GM19043 (cell line): ENCODE data around the gene DDX39A.
"Not testable (repeated sequence)": the region's sequence is repeated elsewhere in the genome, so short reads cannot be mapped to it uniquely, and the experiment has no call there.

Source experiments
- ATAC-seq: cut with Tn5 transposase; IDR thresholded peaks from one replicate; pipeline ENCODE4 v1.9.1; 2021; ENCODE audit warnings: low read depth; ENCODE audit not compliant: unreplicated experiment

The DDX39A gene

DNA sequence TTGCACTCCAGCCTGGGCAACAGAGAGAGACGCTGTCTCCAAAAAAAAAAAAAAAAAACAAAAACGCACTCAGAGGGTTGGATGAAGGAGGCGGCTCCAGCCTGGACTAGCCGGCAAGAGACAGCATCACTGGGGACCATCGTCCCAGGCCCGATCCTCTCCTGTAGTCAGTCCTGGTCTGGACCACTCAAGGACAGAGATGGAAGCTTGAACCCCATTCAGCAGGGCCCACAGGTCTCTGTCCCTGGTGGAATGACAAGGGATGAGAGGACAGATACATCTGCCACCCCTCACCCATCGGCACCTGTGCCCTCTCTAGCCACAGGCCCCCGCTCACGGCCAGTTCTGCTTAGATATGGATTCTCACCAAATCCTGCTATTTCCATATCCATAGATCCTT is 23.9 kb downstream of the DDX39A start:
- no peak for ATAC-seq

DNA sequence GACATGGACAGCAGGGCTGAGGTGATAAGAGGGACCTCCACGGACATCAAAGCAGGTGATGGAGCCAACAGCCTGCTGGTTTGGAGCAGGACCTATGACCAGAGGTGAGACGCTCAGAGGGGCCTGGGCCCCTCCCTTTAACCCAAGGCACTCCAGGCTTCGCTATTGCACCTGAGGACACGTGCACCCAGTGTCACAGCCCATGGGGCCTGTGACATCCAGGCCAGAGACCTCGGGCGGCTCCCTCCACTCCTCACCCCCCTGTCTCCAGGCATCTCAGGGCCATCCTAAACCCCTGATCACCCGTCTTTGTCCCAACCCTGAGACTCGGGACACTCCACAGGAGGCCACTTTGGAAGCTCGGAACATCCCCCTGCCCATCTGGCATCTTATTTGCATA is 25.0 kb downstream of the DDX39A start:
- no peak for ATAC-seq

DNA sequence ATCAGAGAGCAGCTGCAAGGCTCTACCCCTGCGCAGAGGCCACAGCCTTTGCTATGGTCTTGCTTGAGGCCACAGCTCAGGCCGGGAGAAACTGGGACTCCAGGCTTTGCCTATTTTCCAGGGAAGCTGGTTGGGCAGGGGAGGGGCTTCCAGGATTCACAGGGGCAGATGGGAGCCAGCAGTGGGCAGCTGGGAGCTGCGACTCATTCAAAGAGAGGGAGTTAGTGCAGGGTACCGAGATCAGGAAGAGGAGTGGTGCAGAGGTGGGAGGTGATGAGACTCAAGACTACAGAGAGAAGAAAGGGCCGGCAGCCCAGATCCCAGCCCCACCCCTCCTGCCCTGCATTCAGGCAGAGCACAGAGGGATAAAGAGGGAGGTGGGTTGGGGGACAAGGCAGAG is 25.8 kb downstream of the DDX39A start:
- ATAC-seq = no peak

DNA sequence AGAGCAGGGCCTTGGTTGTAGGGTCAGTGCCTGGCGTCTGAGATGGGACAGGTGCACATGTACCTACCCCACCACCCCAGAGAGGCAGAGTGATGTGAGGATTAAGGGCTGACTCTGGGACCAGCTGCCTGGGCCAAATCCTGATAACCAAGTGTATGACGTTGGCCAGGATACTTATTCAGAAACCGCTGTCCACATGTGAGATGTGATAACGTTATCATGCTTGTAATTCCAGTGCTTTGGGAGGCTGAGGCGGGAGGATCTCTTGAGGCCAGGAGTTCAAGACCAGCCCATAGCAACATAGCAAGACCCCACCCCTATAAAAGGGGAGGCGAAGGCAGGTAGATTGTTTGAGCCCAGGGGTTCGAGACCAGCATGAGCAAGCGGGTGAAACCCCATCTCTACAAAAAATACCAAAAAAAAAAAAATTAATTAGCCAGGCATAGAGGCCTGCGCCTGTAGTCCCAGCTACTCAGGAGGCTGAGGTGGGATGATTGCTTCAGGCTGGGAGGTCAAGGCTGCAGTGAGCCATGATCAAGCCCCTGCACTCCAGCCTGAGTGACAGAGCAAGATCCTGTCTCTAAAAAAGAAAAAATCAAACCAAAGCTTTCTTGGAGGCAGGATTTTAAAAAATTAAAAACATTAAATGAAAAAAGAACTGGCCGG is 27.9 kb downstream of the DDX39A start:
- no peak for ATAC-seq

DNA sequence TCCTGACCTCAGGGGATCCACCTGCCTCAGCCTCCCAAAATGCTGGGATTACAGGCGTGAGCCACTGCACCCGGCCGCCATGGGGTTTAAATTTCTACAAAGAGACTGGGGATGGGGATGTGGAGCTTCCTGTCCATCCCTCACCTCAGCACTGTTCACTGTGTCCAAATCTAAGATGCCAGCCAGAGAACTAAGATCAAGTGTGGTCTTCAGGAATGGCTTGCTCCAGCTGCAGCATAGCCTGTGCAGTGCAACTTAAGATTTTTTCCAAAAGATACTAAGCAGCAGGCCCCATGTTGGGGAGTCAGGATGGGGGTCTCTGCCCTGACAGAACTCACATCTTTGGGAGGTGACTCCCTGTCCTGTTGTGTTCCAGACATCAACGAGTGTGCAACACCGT is 28.6 kb downstream of the DDX39A start:
- ATAC-seq = no peak

DNA sequence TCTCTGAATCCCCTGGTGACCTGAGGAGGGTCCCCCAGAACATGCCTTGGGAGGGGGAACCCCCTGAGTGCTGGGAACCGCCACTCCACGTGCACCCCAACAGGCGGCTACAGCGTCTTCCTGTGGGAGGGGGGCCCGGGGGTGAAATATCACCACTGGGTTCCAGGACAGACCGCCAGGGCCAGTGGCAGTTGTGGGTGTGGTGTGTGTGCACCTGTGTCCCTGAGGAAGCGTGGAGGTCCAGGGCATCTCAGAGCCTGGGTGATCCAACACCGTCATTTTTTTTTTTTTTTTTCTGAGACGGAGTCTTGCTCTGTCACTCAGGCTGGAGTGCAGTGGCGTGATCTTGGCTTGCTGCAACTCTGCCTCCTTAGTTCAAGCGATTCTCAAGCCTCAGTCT is 33.6 kb downstream of the DDX39A start:
- no peak for ATAC-seq

DNA sequence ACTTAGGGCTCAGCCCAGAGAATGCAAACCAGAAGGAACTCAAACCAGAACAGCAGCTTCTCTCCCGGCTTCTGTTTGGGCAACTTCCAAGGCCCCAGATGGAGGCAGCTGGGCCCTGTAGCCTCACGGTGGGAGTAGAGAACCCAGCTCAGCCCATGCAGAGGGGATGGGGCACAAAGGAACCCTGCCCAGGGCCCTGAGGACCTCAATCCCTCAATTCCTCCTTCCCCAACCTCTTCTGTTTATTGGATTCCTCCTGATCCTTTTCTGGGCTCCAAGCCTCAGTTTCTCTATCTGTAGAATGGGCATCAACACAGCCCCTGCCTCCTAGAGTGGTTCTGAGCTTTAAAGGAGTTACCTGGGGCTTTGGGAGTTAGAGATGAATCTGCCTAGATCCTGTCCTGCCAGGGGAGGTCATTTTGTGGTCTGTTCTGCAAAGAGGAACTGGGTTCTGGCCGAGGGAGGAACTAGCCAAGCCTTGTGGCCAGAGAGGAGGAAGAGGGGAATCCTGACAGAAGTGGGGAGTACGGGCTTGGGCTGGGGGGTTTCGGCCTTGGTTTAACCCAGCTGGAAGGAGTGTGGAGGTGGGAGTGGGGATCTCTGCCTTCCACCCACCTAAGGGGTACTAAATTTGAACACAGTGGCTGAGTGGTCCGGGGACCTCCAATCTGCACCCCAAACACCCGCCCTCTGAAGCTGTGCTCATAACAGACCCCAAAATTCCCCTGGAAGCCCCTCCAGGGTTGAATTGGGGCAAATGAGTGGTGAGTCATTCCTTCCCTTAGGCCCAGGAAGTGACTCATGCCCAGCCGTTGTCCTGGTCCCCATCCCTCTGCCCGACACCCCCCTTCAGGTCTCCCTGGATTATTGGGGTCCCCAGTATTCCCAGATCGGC is 35.2 kb downstream of the DDX39A start:
- no peak for ATAC-seq

DNA sequence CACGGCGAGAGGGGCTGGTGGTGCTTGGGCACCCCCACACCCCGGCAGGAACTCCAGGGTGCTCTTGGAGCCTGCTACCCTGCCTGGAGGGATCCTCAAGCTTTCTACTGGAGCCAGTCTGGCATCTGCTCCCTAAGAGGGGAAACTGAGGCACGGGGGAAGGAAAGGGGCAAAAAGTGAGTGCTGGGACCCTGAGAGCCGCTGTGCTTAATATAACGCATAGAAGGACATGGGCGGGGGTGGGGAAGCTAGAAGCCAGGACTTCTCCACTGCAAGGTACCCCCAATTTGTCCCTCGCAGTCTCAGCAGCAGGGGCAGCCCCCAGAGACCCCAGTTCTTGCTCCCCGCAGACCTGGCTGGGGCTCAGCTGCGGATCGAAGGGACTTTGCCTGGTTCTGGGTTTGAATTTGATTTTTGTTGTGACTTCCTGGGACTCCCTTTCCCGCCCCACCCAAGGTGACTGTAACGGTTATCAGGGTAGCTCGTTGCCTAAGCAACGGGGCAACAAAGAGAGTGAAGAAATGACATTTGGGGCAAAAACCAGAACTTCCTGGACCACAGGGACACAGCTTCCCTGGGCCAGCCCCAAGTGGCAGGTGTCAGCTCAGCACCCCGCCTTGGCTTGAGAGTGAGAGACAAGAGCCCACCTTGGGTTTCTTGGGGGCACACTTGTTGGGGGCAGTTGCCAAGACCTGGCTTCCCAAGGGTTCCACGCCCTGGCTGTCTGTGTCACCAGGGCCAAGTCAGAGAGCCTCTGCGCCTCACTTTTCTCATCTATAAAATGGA is 37.3 kb downstream of the DDX39A start:
- ATAC-seq = no peak

DNA sequence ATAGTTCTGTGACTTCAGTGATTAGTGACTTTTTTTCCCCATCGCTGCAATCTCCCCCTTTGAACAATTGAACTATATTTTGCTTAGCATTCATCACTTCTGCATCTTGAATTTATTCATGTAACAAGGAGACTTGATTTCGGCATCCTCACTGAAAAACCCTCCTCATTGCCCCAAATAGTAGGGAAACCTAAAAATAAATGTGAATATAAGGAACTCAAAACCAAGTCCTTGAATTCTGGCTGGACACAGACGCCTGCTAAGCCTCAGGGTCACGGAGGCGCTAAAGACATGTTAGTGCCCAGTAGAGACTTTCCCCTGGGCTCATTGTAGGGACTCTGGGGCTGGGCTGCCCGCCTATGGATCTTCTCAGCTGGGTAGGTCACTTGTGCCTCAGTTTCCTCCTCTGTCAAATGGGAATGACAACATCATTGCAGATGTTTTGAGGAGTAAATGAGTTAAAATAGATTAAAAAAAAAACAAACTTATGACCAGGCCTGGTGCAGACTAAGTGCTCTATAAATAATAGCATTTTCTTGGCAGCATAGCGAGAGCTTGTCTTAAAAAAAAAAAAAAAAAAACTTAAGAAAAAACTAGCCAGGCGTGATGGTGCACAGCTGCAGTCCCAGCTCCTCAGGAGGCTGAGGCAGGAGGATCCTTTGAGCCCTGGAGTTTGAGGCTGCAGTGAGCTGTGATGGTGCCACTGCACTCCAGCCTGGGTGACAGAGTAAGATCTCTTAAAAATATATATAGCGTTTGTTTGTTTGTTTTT is 39.7 kb downstream of the DDX39A start:
- ATAC-seq = no peak

DNA sequence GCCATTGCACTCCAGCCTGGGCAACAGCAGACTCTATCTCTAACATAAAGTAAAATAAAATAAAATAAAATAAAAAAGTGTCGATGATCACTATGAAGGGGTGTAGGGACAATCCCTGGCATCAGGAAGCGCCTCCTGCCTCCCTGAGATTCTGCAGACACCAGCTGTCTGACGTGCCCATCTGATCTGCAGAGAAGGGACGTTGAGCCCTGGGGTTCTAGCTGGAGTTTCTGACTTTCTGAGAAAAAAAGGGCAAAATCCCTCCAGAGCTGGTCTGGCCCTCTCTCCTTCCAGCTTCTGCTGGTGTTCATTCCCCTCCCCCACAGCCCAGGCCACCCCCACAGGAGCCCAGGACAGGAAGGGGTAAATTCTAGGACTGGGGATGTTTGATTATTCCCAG is 40.3 kb downstream of the DDX39A start:
- no peak for ATAC-seq

DNA sequence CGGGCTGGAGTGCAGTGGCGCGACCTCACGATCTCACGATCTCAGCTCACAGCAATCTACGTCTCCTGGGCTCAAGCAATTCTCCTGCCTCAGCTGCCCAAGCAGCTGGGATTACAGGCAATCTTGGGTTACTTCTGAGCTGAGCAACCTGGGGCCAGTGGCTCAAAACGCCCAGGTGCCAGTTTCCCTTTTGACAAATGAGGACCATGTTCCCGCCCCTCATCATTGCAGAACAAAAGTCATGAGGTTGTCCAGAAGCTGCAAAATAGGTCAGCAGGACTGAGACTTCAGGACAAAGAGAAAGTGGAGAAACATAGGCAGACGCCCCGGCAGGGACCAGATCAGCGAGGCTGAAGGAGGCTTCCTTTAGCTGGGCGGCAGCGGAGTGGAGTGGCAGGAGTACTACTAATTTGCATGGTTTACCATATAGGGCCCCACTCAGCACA is 41.2 kb downstream of the DDX39A start:
- ATAC-seq = no peak

DNA sequence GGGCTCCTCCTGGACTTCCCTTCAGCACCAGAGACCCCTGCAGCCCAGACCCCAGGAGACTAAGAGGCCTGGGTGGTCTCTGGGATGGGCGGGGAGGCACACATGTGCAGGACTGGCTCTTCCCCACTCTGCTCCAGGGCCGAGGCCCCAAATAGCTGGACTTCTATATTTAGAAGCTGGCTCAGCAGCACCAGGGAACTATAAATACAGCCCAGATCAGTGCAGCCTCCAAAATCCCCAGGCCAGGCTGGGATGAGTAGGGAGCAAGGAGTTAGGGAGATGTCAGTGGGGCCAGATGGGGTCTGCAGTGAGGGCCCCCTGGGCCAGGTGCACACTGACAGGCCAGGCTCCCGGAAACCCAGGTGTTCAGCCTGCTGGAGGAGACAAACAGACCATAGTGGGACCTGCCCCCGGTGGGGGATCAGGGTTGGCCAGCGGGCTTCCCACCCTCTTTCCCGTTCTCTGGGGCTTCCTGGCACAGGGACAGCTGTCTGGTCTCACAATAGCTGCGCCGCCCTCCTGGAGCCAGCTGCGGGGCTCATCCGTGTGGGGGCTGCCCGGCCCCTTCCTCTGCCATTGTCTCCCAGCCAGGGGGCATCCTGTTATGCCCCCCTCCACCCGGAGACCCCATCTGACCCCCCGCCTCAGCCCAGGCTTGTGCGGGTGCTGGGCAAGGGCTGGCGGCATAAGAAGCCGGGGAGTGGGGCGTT is 43.4 kb downstream of the DDX39A start:
- ATAC-seq = no peak

DNA sequence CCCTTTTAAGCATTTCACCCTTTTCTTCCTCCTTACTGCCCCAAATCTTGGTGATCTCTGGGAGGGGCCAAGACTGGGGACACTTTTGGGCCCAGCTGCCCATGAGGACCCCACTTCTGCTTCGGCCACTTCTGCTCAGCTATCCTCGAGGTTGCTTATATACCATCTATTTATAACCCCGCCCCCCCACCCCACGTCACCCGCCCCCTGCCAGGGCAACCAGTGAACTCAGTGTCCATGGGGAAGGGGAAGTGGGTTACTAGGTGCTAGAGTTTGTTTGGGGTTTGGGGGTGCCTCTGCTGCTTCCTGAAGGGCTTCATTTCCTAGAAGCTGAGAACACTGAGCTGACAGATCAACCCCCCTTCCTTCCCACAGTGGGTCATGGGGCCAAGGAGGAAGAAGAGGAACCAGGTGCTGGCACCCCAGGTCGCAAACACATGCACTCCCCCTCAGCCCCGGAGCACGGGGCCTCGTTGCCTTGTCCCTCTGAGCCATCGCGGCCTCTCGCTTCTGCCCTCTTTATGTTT is 44.0 kb downstream of the DDX39A start:
- no peak for ATAC-seq

DNA sequence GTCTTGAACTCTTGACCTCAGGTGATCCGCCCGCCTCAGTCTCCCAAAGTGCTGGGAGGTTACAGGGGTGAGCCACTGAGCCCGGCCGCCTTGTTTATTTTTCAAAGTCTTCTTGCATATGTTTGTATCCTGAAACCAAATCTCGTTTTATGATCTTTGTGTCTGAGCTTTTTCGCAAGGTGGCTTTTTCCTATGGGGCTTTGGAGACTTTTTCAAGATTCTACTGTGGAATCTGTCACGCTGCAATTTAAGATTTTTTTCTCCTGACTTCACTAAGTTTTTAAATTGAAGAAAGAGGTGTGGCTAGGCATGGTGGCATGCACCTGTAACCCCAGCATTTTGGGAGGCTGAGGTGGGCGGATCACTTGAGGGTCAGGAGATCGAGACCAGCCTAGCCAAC is 44.8 kb downstream of the DDX39A start:
- not testable (repeated sequence) for ATAC-seq

DNA sequence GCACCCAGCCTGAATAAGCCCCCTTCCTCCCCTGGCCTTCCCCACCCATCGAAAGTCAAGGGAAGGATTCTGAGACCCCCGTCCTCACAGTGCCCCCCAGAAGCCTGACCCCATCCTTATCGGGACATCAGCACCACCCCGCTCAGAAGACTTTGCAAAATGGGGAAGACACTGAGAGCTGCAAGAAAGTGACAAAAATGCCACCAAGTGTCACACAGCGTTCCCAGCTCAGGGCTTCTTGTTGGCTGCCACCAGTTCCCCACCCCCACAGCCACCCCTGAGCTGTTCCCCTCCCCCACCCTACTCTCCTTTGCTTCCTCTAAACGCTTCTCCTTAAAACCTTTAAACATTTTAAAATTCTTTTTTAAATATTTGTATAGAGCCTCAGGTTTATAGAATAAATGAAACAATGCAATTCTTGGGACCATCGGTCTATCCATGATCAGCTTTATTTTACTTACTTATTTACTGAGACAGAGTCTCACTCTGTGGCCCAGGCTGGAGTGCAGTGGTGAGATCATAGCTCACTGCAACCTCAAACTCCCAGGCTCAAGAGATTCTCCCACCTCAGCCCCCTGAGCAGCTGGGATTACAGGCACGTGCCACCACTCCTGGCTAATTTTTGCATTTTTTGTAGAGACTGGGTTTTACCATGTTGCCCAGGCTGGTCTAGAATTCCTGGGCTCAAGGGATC is 46.6 kb downstream of the DDX39A start:
- ATAC-seq = not testable (repeated sequence)

DNA sequence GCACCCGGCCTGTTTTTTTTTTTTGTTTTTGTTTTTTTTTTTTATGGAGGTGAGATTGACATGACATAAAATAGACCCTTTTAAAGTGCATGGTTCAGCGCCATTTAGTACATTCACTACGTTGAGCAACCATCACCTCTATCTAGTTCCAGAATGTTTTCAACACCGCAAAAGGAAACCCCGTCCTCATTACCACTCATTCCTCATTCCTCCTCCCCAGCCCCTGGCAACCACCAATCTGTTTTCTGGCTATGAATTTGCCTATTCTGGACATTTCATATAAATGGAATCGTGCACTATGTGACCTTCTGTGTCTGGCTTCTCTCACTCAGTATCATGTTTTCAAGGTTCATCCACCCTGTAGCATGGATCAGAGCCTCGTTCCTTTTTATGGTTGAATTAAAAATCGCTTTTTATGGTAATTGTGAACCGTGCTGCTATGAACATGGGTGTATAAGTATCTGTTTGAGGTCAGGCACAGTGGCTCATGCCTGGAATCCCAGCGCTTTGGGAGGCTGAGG is 47.8 kb downstream of the DDX39A start:
- ATAC-seq = no peak

DNA sequence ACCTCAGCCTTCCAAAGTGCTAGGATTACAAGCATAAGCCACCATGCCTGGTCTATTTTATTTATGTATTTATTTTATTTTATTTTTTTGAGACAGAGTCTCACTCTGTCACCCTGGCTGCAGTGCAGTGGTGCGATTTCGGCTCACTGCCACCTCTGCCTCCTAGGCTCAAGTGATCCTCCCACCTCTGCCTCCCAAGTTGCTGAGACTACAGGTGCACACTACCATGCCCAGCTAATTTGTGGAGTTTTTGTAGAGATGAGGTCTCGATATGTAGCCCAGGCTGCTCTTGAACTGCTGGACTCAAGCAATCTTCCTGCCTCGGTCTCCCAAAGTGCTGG is 48.2 kb downstream of the DDX39A start:
- ATAC-seq = no peak

DNA sequence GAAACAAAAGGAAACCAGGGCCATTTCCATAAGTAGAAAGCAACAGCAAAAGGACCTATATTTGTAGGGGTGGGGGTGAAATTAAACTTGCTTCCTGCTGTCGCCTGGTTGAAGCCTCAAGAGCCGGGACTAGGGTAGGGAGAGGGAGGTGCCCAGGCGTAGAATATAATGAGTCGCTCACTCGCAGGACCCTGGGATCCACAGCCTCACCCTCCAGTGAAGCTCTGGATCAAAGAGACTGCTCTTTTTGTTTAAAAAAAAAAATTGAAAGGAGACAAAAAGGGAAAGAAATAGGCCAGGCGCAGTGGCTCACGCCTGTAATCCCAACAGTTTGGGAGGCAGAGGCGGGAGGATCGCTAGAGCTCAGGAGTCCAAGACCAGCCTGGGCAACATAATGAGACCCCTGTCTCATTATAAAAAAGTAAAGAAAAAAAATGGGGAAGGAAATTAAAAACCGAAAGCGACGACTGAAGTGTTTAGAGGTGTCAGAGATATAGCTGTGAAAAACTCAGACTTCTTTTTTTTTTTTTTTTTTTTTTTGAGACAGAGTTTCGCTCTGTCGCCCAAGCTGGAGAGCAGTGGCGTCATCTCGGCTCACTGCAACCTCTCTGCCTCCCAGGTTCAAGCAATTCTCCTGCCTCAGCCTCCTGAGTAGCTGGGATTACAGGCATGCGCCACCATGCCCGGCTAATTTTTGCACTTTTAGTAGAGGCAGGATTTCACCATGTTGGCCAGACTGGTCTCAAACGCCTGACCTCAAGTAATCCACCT is 48.8 kb downstream of the DDX39A start:
- no peak for ATAC-seq
